Ecto neural progenitor cell (in vitro differentiated cells): ENCODE measurements around the gene INPP5E.

Experiments
- DNase-seq: peaks from one replicate; pipeline ENCODE4 v3.0.0-alpha.2; 2018; ENCODE audit warnings: low spot score

INPP5E gene

GRCh38 chr9:136473354-136473721, 33.7 kb upstream of the INPP5E start:
- DNase-seq = no peak

- no peak for DNase-seq
These were observed 33.2 kb upstream of the INPP5E start for GRCh38 chr9:136472640-136473353.

GRCh38 chr9:136471802-136472487, 32.3 kb upstream of the INPP5E start:
- no peak for DNase-seq

DNA sequence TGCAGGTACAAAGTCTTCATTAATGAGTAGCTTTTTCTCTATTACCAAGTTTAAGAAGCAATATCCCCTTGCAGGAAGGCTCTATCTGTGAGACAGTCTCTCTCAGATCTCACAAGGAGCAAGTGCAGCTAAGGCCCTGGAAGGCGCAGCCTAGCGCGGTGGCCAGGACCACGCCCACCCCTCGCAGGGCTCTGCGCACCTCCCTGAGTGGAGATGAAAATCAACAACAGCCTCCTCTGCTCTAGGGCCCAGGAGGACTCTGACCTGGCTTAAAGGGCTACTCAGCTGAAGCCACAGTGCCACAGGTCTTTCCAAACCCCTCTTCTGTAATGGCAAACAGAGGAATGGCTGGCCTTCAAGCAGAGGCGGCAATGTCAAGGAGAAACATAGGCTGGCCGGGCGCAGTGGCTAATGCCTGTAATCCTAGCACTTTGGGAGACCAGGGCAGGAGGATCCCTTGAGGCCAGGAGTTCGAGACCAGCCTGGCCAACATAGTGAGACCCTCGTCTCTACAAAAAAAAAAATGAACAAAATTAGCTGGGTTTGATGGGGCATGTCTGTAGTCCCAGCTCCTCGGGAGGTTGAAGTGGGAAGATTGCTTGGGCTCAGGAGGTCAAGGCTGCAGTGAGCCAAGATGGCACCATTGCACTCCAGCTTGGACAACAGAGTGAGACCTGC, 31.3 kb upstream of the INPP5E start:
- no peak for DNase-seq

DNA sequence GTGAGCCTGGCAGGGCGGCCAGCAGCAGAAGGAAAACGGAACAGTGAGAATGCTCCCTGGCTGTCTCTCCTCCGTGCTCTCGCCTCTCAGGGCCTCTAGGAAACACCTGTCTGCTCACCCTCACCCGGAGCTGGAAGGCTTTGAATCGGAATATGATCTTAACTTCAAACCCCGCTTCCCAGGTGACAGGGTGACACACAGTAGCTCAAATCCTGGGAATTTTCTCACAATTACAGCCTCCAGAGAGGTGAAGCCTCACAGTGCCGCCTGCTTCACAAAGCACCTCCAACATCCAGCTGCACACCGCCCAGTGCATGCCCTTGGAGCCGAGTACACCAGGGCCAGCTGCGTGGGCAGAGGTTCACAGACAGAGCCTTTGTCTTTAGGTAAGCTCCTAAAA, 30.7 kb upstream of the INPP5E start:
- DNase-seq = no peak

DNA sequence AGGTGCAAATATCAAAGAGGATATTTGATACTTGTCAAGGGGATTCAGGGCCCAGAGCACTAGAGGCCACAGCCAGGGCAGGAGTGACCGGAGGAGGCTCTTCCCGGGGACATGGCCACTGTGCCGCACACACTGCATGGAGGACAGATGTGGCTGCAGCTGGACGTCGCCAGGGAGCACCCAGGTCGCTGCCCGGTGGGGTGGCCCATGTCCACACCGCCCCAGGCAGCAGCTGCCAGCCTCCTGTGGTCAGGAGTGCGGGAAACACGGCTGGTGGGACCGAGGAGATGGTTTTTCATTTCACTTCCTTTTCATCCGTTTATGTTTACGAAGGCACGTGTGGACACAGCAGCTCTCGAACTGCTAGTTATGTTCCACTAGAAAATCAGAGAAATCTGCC, 28.1 kb upstream of the INPP5E start:
- no peak for DNase-seq

DNA sequence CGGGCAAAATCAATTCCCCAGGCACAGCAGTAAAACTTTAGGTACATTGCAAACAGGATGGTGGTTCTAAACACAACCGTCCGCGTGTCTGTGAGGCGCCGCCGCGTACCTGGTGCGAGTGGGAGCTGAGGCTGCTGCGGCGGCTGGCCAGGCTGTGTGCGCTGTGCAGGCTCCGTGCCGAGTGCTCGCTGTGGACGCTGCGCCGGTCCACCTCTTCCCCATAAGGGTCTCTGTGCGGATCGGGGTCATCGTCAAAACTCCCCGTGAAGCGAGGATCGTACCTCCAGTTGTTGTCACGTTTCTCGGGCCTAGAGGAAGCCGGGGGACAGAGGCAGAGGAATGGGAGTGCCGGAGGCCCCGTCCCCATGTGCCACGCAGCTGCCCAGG, 26.5 kb upstream of the INPP5E start:
- no peak for DNase-seq

DNA sequence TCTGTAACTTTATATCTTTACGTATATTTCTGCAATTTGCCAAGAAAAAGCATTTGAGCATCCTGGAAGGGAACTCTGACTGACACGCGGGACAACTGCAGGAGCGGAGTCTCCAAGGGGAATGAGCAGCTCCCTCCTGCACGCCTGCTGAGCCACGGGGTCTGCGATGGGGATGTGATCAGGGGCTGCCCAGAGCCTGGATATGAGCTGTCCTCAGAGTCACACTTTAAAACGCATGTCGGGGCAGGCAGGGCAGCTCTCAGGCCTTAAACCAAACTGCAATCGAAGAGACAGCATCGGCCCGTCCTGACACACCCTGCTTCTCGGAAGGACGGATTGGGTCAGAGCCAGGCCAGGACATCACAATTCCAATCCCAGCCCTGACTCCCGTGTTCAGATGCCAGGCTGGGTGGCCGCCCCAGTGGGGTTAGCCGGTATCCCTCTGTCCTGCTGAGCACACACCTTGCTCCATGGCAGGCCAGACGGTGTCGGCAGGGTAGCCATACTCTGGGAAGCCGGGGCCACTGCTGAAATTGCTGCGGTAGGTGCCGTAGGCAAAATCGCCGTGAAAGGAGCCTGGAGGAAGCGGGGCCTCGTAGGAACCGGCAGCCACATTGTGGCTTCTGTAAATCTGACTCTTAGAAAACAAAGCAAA, 26.0 kb upstream of the INPP5E start:
- no peak for DNase-seq

GRCh38 chr9:136464241-136464640, 24.6 kb upstream of the INPP5E start:
- DNase-seq = no peak

- DNase-seq = no peak
These were observed 23.9 kb upstream of the INPP5E start for GRCh38 chr9:136463578-136463977.

DNA sequence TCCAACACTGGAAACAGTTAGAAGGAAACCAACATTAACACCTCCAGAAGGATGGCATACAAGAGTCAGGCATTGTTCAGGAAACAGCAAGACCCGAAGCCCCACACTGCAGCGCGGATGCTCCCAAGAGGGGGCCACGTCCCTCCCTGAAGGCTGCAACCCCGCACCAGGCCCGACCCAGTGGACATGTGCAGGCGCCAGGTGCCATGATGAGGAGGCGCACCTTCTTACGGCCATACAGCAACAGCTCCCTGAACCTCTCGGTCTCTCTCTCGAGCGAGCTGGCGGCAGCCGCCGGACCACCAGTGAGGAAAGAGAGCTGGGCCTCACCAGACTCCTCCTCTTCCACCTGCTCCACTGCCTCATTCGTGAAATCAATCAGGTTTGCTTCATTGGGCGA, 23.0 kb upstream of the INPP5E start:
- no peak for DNase-seq

DNA sequence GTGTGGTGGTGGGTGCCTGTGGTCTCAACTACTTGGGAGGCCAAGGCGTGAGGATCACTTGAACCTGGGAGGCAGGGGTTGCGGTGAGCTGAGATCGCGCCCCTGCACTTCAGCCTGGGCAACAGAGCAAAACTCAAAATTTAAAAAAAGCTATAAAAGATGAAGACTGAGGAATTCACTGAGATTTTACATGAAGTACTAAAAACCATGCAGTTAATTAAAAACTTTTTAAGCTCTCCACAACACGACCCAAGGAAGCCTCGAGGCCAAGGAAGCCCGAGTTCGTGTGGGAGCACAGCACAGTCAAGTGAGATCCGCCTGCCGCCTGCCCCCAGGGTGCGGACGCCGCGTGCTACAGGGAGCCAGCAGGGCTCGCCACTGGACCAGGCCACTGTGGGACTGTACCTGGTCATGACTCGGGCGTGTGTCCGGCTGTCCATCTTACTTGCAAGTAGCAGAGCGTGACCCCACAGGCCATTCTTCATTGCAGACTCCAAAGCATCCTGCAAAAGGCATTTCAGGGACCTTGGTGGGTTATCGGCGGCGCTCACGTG, 21.2 kb upstream of the INPP5E start:
- no peak for DNase-seq

DNA sequence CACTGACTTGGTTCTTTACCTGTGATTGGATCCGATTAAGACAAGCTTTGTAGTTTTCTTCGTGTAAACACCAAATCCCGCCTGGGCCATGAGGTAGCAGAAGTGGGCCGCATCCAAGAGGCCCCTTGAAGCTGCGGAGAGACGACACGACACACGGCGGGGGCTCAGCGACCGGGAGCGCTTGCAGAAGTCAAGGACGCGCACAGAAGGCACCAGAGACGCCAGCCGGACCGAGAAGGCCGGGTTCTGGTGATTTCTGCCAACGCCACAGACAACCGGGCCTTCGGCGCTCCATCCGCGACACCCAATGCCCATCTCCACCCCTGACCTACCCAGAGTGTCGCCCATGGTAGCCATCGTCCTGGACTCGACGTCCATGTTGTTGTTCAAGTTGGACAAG, 19.8 kb upstream of the INPP5E start:
- no peak for DNase-seq

- DNase-seq = no peak
These were observed 17.7 kb upstream of the INPP5E start for GRCh38 chr9:136457326-136457725.

DNA sequence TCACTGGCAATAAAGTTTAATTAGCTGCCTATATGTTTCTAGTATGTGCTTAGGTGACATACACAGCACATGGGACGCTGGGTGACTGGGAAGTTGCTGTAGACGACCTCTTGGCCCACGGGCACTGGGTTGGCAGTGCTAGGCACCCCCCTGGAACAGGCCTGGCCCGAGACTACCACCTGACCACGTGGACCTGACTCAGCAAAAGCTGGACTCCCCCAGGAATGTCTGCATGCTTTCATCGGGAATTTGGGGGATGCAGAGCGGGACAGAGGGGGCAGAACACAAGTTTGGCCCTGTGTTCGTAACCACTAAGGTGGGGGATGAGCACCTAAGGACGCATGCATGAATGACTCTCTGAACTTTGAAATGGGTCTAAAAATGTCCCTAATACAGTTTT, 16.6 kb upstream of the INPP5E start:
- DNase-seq = no peak

GRCh38 chr9:136455043-136456002, 15.7 kb upstream of the INPP5E start:
- no peak for DNase-seq

GRCh38 chr9:136454026-136454796, 14.6 kb upstream of the INPP5E start:
- no peak for DNase-seq

DNA sequence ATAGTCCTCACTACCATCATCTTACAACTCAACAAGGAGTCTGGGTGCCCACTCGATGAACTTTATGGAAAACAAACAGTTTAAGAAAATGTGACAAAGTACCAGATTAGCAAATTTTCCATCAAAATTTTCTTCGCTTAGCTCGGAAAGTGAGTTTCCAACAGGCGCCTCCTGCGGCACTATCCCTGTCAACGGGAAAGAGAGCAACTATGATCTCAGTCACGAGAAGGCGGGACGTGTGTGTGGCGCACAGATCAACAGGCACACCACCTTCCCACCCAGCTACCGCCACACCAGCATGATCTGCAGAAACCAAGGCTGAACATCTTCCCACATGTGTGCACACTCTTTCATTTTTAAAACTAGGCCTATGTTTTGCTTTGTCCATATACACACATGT, 13.7 kb upstream of the INPP5E start:
- no peak for DNase-seq

GRCh38 chr9:136451221-136451877, 11.7 kb upstream of the INPP5E start:
- DNase-seq = no peak

DNA sequence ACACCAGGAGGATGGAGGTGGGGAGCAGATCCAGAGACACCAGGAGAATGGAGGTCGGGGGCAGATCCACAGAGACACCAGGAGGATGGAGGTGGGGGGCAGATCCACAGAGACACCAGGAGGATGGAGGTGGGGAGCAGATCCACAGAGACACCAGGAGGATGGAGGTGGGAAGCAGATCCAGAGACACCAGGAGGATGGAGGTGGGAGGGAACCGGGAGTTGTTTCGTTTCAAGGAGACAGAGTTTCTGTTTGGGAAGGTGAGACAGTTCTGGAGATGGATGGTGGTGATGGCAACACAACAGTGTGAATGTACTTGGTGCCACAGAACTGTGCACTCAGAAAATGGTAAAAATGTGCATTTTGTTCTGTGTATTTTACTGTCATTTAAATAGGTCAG, 9.0 kb upstream of the INPP5E start:
- DNase-seq = no peak
